WTC11 (cell line): ENCODE results near the gene NECAB2. TPM values are rescaled to one million over a fixed set of nuclear protein-coding genes. Genes with fewer than 3 reads are reported as not detected.

Experiments
- ATAC-seq: fragments of 200-7000 bp; cut with Tn5 transposase; 2 replicates; pipeline ENCODE4 v1.10.0; 2021; ENCODE audit warnings: mild to moderate bottlenecking, moderate library complexity
- CTCF ChIA-PET: fragments of 300-600 bp; sonication (Branson Sonifier 250); formaldehyde crosslinking; loops from one replicate; lab custom pipeline; 2021; ENCODE audit warnings: antibody characterized with exemption; lab: Charles Lee
- POLR2A ChIA-PET: fragments of 350-600 bp; sonication (Branson Sonifier 250); formaldehyde crosslinking; loops from one replicate; lab custom pipeline; 2021; ENCODE audit warnings: antibody characterized with exemption; lab: Charles Lee
- DNase-seq: peaks from one replicate; pipeline ENCODE4 v3.0.0; 2021; ENCODE audit warnings: low spot score
- H3K27ac Mint-ChIP-seq: 2 replicates; pipeline ENCODE4 v1.8.0; 2021; ENCODE audit warnings: mixed read lengths
- H3K27me3 Mint-ChIP-seq: 2 replicates; pipeline ENCODE4 v1.8.0; 2021; ENCODE audit warnings: low read depth, mild to moderate bottlenecking, moderate library complexity, mixed read lengths
- H3K36me3 Mint-ChIP-seq: 2 replicates; pipeline ENCODE4 v1.8.0; 2021; ENCODE audit warnings: mixed read lengths
- H3K4me1 Mint-ChIP-seq: 2 replicates; pipeline ENCODE4 v1.8.0; 2022; ENCODE audit warnings: mixed read lengths
- H3K4me3 Mint-ChIP-seq: 2 replicates; pipeline ENCODE4 v1.8.0; 2021; ENCODE audit warnings: mild to moderate bottlenecking, moderate library complexity, mixed read lengths
- H3K9me3 Mint-ChIP-seq: 2 replicates; pipeline ENCODE4 v1.8.0; 2021; ENCODE audit warnings: mixed read lengths
- ETV6 ChIP-seq: sonication (generic); formaldehyde crosslinking; IDR thresholded peaks from 2 replicates; pipeline ENCODE4 v1.8.1; 2022; ENCODE audit warnings: mild to moderate bottlenecking, missing genetic modification reagents
- FOXK1 ChIP-seq: sonication (generic); formaldehyde crosslinking; IDR thresholded peaks from 2 replicates; pipeline ENCODE4 v1.8.0; 2022; ENCODE audit warnings: mild to moderate bottlenecking, moderate library complexity, missing genetic modification reagents
- GRHL2 ChIP-seq: fragments of 250-450 bp; sonication (Bioruptor Pico); IDR thresholded peaks from 2 replicates; pipeline ENCODE4 v1.8.0; 2022; ENCODE audit warnings: mild to moderate bottlenecking, moderate library complexity; ENCODE audit not compliant: insufficient replicate concordance, severe bottlenecking
- GTF2I ChIP-seq: fragments of 250-450 bp; sonication (Bioruptor Pico); conservative IDR thresholded peaks from 2 replicates; pipeline ENCODE4 v1.4.0; 2021; ENCODE audit warnings: mild to moderate bottlenecking
- JAZF1 ChIP-seq: fragments of 250-450 bp; sonication (Bioruptor Pico); IDR thresholded peaks from 2 replicates; pipeline ENCODE4 v1.9.0; 2021; ENCODE audit warnings: moderate library complexity, mild to moderate bottlenecking, inconsistent platforms
- JUN ChIP-seq: sonication (generic); formaldehyde crosslinking; IDR thresholded peaks from 2 replicates; pipeline ENCODE4 v1.8.0; 2023; ENCODE audit warnings: mild to moderate bottlenecking, missing genetic modification reagents
- NR1H2 ChIP-seq: sonication (generic); formaldehyde crosslinking; IDR thresholded peaks from 2 replicates; pipeline ENCODE4 v1.9.0; 2021; ENCODE audit warnings: mild to moderate bottlenecking, moderate library complexity, missing genetic modification reagents
- NR2C2 ChIP-seq: sonication (generic); formaldehyde crosslinking; IDR thresholded peaks from 2 replicates; pipeline ENCODE4 v1.8.0; 2022; ENCODE audit warnings: mild to moderate bottlenecking, missing genetic modification reagents
- TCF7 ChIP-seq: sonication (generic); formaldehyde crosslinking; IDR thresholded peaks from 2 replicates; pipeline ENCODE4 v1.8.0; 2022; ENCODE audit warnings: mild to moderate bottlenecking, low read depth, missing genetic modification reagents, moderate library complexity
- TEAD1 ChIP-seq: sonication (generic); formaldehyde crosslinking; IDR thresholded peaks from 2 replicates; pipeline ENCODE4 v1.8.0; 2022; ENCODE audit warnings: mild to moderate bottlenecking, missing genetic modification reagents
- TP53 ChIP-seq: sonication (generic); formaldehyde crosslinking; IDR thresholded peaks from 2 replicates; pipeline ENCODE4 v1.8.1; 2023; ENCODE audit warnings: mild to moderate bottlenecking, missing genetic modification reagents
- ZNF121 ChIP-seq: sonication (generic); formaldehyde crosslinking; IDR thresholded peaks from 2 replicates; pipeline ENCODE4 v1.8.0; 2023; ENCODE audit warnings: missing genetic modification reagents
- ZNF232 ChIP-seq: sonication (generic); formaldehyde crosslinking; IDR thresholded peaks from 2 replicates; pipeline ENCODE4 v1.8.0; 2022; ENCODE audit warnings: mild to moderate bottlenecking, missing genetic modification reagents
- ZNF671 ChIP-seq: fragments of 250-450 bp; sonication (Bioruptor Pico); IDR thresholded peaks from 2 replicates; pipeline ENCODE4 v1.8.0; 2021; ENCODE audit warnings: mild to moderate bottlenecking
- total RNA-seq: library from RNA; stranded (reverse); gene quantifications from 3 replicates; pipeline ENCODE4 v1.2.3, GENCODE V29; 2021
- TF ChIP-seq, protein P1 (sequence below): fragments of 250-450 bp; sonication (Bioruptor Pico); IDR thresholded peaks from 2 replicates; pipeline ENCODE4 v1.9.0; 2021; ENCODE audit warnings: moderate library complexity, mild to moderate bottlenecking, inconsistent platforms, borderline replicate concordance
- TF ChIP-seq, protein P2 (sequence below): fragments of 250-450 bp; sonication (Bioruptor Pico); IDR thresholded peaks from 2 replicates; pipeline ENCODE4 v1.8.0; 2021; ENCODE audit warnings: mild to moderate bottlenecking
- TF ChIP-seq, protein P3 (sequence below): sonication (generic); formaldehyde crosslinking; IDR thresholded peaks from 2 replicates; pipeline ENCODE4 v1.8.1; 2022; ENCODE audit warnings: missing genetic modification reagents, borderline replicate concordance
- TF ChIP-seq, protein P4 (sequence below): sonication (generic); formaldehyde crosslinking; IDR thresholded peaks from 2 replicates; pipeline ENCODE4 v1.8.1; 2023; ENCODE audit warnings: mild to moderate bottlenecking, missing genetic modification reagents, moderate library complexity
- TF ChIP-seq, protein P5 (sequence below): sonication (generic); formaldehyde crosslinking; IDR thresholded peaks from 2 replicates; pipeline ENCODE4 v1.8.1; 2023; ENCODE audit warnings: mild to moderate bottlenecking, moderate library complexity, missing genetic modification reagents
- TF ChIP-seq, protein P6 (sequence below): sonication (generic); formaldehyde crosslinking; IDR thresholded peaks from 2 replicates; pipeline ENCODE4 v1.8.1; 2023; ENCODE audit warnings: mild to moderate bottlenecking, missing genetic modification reagents, borderline replicate concordance
- TF ChIP-seq, protein P7 (sequence below): sonication (generic); formaldehyde crosslinking; IDR thresholded peaks from 2 replicates; pipeline ENCODE4 v1.8.1; 2023; ENCODE audit warnings: mild to moderate bottlenecking, missing genetic modification reagents

Gene NECAB2
- total RNA-seq, 1 experiment from 2014 or later, result 2.9 TPM

DNA sequence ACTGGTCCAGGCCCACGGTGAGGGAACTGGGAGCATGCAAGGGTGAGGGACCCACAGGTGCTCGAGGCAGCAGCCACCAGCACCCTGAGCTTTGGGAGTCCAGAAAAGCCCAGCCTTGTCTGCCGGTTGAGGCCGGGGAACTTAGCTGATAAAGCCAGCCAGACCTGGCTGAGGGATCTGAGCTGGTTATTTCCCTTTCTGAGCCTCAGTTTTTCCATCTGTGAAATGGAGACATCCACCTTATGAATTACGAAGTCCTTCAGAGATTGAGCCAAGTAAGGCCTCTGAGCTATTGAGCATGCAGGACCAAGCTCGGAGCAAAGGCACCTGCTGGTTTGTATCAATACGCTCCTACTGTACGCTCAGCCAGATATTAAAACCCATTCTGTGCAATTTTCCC, 13.8 kb downstream of the NECAB2 start:
- peaks cover 7% of the 10 kb centered on the region; the same call in 1 of the 2 replicates for H3K27me3 Mint-ChIP-seq
- ChIA-PET POLR2A (no interaction called here), CTCF (interaction anchor here (1.1 to 1.6 kb wide), 2 partner anchors 14 to 15 kb away, joined by 3 to 4 read pairs; no protein-coding TSS in a partner anchor)
- H3K4me3 Mint-ChIP-seq, result no peak overlapping the region
- TF ChIP-seq, protein P1, sequence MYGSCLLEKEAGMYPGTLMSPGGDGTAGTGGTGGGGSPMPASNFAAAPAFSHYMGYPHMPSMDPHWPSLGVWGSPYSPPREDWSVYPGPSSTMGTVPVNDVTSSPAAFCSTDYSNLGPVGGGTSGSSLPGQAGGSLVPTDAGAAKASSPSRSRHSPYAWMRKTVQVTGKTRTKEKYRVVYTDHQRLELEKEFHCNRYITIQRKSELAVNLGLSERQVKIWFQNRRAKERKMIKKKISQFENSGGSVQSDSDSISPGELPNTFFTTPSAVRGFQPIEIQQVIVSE (CRISPR knock-in tag), result no peak
- TF ChIP-seq, protein P2, sequence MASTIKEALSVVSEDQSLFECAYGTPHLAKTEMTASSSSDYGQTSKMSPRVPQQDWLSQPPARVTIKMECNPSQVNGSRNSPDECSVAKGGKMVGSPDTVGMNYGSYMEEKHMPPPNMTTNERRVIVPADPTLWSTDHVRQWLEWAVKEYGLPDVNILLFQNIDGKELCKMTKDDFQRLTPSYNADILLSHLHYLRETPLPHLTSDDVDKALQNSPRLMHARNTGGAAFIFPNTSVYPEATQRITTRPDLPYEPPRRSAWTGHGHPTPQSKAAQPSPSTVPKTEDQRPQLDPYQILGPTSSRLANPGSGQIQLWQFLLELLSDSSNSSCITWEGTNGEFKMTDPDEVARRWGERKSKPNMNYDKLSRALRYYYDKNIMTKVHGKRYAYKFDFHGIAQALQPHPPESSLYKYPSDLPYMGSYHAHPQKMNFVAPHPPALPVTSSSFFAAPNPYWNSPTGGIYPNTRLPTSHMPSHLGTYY, result no peak
- no peak for TF ChIP-seq TP53 (CRISPR knock-in tag)
- no peak for TF ChIP-seq FOXK1
- TF ChIP-seq, protein P3, sequence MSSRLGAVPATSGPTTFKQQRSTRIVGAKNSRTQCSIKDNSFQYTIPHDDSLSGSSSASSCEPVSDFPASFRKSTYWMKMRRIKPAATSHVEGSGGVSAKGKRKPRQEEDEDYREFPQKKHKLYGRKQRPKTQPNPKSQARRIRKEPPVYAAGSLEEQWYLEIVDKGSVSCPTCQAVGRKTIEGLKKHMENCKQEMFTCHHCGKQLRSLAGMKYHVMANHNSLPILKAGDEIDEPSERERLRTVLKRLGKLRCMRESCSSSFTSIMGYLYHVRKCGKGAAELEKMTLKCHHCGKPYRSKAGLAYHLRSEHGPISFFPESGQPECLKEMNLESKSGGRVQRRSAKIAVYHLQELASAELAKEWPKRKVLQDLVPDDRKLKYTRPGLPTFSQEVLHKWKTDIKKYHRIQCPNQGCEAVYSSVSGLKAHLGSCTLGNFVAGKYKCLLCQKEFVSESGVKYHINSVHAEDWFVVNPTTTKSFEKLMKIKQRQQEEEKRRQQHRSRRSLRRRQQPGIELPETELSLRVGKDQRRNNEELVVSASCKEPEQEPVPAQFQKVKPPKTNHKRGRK, result no peak
- TF ChIP-seq GRHL2 (CRISPR knock-in tag), result no peak
- TF ChIP-seq, protein P4, sequence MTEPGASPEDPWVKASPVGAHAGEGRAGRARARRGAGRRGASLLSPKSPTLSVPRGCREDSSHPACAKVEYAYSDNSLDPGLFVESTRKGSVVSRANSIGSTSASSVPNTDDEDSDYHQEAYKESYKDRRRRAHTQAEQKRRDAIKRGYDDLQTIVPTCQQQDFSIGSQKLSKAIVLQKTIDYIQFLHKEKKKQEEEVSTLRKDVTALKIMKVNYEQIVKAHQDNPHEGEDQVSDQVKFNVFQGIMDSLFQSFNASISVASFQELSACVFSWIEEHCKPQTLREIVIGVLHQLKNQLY (CRISPR knock-in tag), result no peak
- no peak for TF ChIP-seq TCF7 (CRISPR knock-in tag)
- TF ChIP-seq ZNF121, result no peak
- TF ChIP-seq, protein P5, sequence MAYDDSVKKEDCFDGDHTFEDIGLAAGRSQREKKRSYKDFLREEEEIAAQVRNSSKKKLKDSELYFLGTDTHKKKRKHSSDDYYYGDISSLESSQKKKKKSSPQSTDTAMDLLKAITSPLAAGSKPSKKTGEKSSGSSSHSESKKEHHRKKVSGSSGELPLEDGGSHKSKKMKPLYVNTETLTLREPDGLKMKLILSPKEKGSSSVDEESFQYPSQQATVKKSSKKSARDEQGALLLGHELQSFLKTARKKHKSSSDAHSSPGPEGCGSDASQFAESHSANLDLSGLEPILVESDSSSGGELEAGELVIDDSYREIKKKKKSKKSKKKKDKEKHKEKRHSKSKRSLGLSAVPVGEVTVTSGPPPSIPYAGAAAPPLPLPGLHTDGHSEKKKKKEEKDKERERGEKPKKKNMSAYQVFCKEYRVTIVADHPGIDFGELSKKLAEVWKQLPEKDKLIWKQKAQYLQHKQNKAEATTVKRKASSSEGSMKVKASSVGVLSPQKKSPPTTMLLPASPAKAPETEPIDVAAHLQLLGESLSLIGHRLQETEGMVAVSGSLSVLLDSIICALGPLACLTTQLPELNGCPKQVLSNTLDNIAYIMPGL (CRISPR knock-in tag), result no peak
- TF ChIP-seq, protein P6, sequence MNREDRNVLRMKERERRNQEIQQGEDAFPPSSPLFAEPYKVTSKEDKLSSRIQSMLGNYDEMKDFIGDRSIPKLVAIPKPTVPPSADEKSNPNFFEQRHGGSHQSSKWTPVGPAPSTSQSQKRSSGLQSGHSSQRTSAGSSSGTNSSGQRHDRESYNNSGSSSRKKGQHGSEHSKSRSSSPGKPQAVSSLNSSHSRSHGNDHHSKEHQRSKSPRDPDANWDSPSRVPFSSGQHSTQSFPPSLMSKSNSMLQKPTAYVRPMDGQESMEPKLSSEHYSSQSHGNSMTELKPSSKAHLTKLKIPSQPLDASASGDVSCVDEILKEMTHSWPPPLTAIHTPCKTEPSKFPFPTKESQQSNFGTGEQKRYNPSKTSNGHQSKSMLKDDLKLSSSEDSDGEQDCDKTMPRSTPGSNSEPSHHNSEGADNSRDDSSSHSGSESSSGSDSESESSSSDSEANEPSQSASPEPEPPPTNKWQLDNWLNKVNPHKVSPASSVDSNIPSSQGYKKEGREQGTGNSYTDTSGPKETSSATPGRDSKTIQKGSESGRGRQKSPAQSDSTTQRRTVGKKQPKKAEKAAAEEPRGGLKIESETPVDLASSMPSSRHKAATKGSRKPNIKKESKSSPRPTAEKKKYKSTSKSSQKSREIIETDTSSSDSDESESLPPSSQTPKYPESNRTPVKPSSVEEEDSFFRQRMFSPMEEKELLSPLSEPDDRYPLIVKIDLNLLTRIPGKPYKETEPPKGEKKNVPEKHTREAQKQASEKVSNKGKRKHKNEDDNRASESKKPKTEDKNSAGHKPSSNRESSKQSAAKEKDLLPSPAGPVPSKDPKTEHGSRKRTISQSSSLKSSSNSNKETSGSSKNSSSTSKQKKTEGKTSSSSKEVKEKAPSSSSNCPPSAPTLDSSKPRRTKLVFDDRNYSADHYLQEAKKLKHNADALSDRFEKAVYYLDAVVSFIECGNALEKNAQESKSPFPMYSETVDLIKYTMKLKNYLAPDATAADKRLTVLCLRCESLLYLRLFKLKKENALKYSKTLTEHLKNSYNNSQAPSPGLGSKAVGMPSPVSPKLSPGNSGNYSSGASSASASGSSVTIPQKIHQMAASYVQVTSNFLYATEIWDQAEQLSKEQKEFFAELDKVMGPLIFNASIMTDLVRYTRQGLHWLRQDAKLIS (CRISPR knock-in tag), result no peak
- no peak for TF ChIP-seq ZNF671 (CRISPR knock-in tag)
- TF ChIP-seq JAZF1 (CRISPR knock-in tag), result no peak
- H3K4me1 Mint-ChIP-seq, result no peaks in the 10 kb centered on the region
- peaks cover 23% of the 10 kb centered on the region for H3K9me3 Mint-ChIP-seq
- no peak overlapping the region for H3K27ac Mint-ChIP-seq
- ATAC-seq (no peak), DNase-seq (no peak)
- H3K36me3 Mint-ChIP-seq, result peaks cover 14% of the 10 kb centered on the region

DNA sequence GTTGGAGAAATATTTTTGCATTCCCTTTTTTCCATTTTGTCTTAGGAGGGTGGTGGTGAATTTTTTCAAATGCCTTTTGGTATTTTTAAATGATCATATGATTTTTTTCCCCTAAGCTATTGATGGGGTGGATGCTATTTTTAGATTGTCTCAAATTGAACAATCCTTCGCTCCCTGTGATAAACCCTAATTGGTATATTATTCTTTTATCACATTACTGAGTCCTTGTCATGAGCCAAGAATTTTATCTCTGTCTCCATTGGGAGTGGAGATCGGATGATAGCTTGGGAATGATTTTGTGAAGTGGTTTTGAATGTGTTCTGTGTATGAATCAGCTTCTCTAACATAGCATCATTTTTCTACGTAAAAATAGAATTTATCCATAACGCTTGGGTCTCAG, 15.4 kb downstream of the NECAB2 start:
- no peak for DNase-seq

More for the DNA sequence above, 15.4 kb downstream of the NECAB2 start:
- no peak overlapping the region for H3K27ac Mint-ChIP-seq
- H3K36me3 Mint-ChIP-seq, result peaks cover 7% of the 10 kb centered on the region
- peaks cover 12% of the 10 kb centered on the region for H3K9me3 Mint-ChIP-seq
- POLR2A ChIA-PET, result no interaction called here
- CTCF ChIA-PET, result interaction anchor here (0.8 to 1.0 kb wide), 2 partner anchors 27 to 65 kb away, joined by 3 read pairs; no protein-coding TSS in a partner anchor
- TF ChIP-seq NR2C2 (CRISPR knock-in tag) (no peak), ZNF671 (CRISPR knock-in tag) (no peak), ETV6 (CRISPR knock-in tag) (no peak), NR1H2 (CRISPR knock-in tag) (no peak), TEAD1 (CRISPR knock-in tag) (no peak), GTF2I (CRISPR knock-in tag) (no peak), JUN (CRISPR knock-in tag) (no peak), ZNF232 (CRISPR knock-in tag) (no peak)
- TF ChIP-seq, protein P7, sequence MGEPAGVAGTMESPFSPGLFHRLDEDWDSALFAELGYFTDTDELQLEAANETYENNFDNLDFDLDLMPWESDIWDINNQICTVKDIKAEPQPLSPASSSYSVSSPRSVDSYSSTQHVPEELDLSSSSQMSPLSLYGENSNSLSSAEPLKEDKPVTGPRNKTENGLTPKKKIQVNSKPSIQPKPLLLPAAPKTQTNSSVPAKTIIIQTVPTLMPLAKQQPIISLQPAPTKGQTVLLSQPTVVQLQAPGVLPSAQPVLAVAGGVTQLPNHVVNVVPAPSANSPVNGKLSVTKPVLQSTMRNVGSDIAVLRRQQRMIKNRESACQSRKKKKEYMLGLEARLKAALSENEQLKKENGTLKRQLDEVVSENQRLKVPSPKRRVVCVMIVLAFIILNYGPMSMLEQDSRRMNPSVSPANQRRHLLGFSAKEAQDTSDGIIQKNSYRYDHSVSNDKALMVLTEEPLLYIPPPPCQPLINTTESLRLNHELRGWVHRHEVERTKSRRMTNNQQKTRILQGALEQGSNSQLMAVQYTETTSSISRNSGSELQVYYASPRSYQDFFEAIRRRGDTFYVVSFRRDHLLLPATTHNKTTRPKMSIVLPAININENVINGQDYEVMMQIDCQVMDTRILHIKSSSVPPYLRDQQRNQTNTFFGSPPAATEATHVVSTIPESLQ (CRISPR knock-in tag), result no peak
- H3K4me3 Mint-ChIP-seq, result no peak overlapping the region
- H3K4me1 Mint-ChIP-seq, result no peaks in the 10 kb centered on the region
- ATAC-seq, result no peak
- peaks cover 6% of the 10 kb centered on the region; the same call in 1 of the 2 replicates for H3K27me3 Mint-ChIP-seq
